GM21381 (cell line): ENCODE measurements around the gene METTL25B.

Source experiments
- ATAC-seq: cut with Tn5 transposase; IDR thresholded peaks from one replicate; pipeline ENCODE4 v1.9.1; 2021; ENCODE audit warnings: mild to moderate bottlenecking, moderate library complexity; ENCODE audit not compliant: unreplicated experiment

The METTL25B gene

GRCh38 chr1:156725683-156726280, 2.5 kb upstream of the METTL25B start:
- no peak for ATAC-seq

- ATAC-seq: no peak
Measured at GRCh38 chr1:156726549-156727226, 1.6 kb upstream of the METTL25B start.

GRCh38 chr1:156727492-156727891, 777 bp upstream of the METTL25B start:
- ATAC-seq: no peak

- peak; percentile 86 for ATAC-seq
Measured at GRCh38 chr1:156728599-156729462, 562 bp downstream of the METTL25B start, which contains the start of gene ISG20L2. Gene ISG20L2, minus strand, starts transcription at chr1:156728766. Its CDS starts 1,114 bp downstream, at chr1:156727652.

- ATAC-seq: no peak
Measured at GRCh38 chr1:156733989-156734584, 5.8 kb downstream of the METTL25B start.

GRCh38 chr1:156738407-156738806, 10.1 kb downstream of the METTL25B start:
- ATAC-seq: no peak

GRCh38 chr1:156738916-156739315, 10.6 kb downstream of the METTL25B start:
- no peak for ATAC-seq

- ATAC-seq: peak; percentile 4
Measured at GRCh38 chr1:156740237-156740740, 12.0 kb downstream of the METTL25B start.

- peak; percentile 86 for ATAC-seq
Measured at GRCh38 chr1:156740741-156741480, 12.6 kb downstream of the METTL25B start, which contains the start of gene MRPL24. Gene MRPL24, minus strand, starts transcription at chr1:156741088. Its CDS starts 2,384 bp downstream, at chr1:156738704.

- no peak for ATAC-seq
Measured at GRCh38 chr1:156741481-156741983, 13.3 kb downstream of the METTL25B start.

GRCh38 chr1:156742017-156742416, 13.7 kb downstream of the METTL25B start:
- ATAC-seq: no peak

- ATAC-seq: no peak
Measured at GRCh38 chr1:156742801-156743200, 14.5 kb downstream of the METTL25B start.

- no peak for ATAC-seq
Measured at GRCh38 chr1:156743367-156744302, 15.4 kb downstream of the METTL25B start.

- ATAC-seq: no peak
Measured at GRCh38 chr1:156744344-156744743, 16.1 kb downstream of the METTL25B start.

- ATAC-seq: no peak
Measured at GRCh38 chr1:156744786-156745419, 16.6 kb downstream of the METTL25B start.

- ATAC-seq: no peak
Measured at GRCh38 chr1:156745881-156746280, 17.6 kb downstream of the METTL25B start.

GRCh38 chr1:156746406-156746727, 18.1 kb downstream of the METTL25B start:
- no peak for ATAC-seq
